NCI-H1092 treated with DMSO at 0.1 percent for 48 hours (cell line): ENCODE results near the gene KCTD2.
"Not testable (repeated sequence)": the region's sequence is repeated elsewhere in the genome, so short reads cannot be mapped to it uniquely, and the experiment has no call there.

ENCODE experiments used
- DNase-seq: peaks from one replicate; lab custom pipeline; 2025; lab: John Stamatoyannopoulos, UW

KCTD2 gene

GRCh38 chr17:75020331-75021110, 26.5 kb upstream of the KCTD2 start:
- DNase-seq = no peak

- no peak for DNase-seq
Measured at GRCh38 chr17:75024686-75025397, 22.2 kb upstream of the KCTD2 start.

- not testable (repeated sequence) for DNase-seq
Measured at GRCh38 chr17:75025398-75025734, 21.7 kb upstream of the KCTD2 start.

GRCh38 chr17:75026650-75027049, 20.4 kb upstream of the KCTD2 start:
- DNase-seq = not testable (repeated sequence)

- no peak for DNase-seq
Measured at GRCh38 chr17:75030161-75030560, 16.9 kb upstream of the KCTD2 start.

- DNase-seq = peak; percentile 61
Measured at GRCh38 chr17:75031972-75032719, 14.9 kb upstream of the KCTD2 start.

- DNase-seq = peak; percentile 53
Measured at GRCh38 chr17:75032720-75033280, 14.2 kb upstream of the KCTD2 start.

GRCh38 chr17:75033346-75034235, 13.4 kb upstream of the KCTD2 start:
- DNase-seq = peak; percentile 89

- DNase-seq = peak; percentile 92
Measured at GRCh38 chr17:75034236-75034908, 12.7 kb upstream of the KCTD2 start.

- DNase-seq = no peak
Measured at GRCh38 chr17:75036643-75037268, 10.3 kb upstream of the KCTD2 start.

GRCh38 chr17:75039238-75039637, 7.8 kb upstream of the KCTD2 start:
- no peak for DNase-seq

GRCh38 chr17:75041656-75042280, 5.3 kb upstream of the KCTD2 start:
- no peak for DNase-seq

GRCh38 chr17:75043789-75044188, 3.2 kb upstream of the KCTD2 start:
- DNase-seq = not testable (repeated sequence)

GRCh38 chr17:75044716-75045115, 2.3 kb upstream of the KCTD2 start:
- DNase-seq = no peak

- not testable (repeated sequence) for DNase-seq
Measured at GRCh38 chr17:75045946-75046406, 1.0 kb upstream of the KCTD2 start.

GRCh38 chr17:75047398-75048098, 523 bp downstream of the KCTD2 start:
- DNase-seq = no peak

GRCh38 chr17:75048249-75048878, 1.3 kb downstream of the KCTD2 start:
- DNase-seq = no peak

- DNase-seq = no peak
Measured at GRCh38 chr17:75049057-75049456, 2.0 kb downstream of the KCTD2 start.

GRCh38 chr17:75049706-75050105, 2.7 kb downstream of the KCTD2 start:
- DNase-seq = no peak
